Stimulated activated CD4-positive, alpha-beta T cell treated with anti-CD3 and anti-CD28 coated beads, Interleukin-15, amount 100 ng/mL, for 24 hours (primary cell): ENCODE measurements around the gene ALDH3B2.
"Not testable (repeated sequence)": the region's sequence is repeated elsewhere in the genome, so short reads cannot be mapped to it uniquely, and the experiment has no call there.

Experiments
- DNase-seq: peaks from one replicate; pipeline ENCODE4 v3.0.0-alpha.2; 2020

ALDH3B2 gene

DNA sequence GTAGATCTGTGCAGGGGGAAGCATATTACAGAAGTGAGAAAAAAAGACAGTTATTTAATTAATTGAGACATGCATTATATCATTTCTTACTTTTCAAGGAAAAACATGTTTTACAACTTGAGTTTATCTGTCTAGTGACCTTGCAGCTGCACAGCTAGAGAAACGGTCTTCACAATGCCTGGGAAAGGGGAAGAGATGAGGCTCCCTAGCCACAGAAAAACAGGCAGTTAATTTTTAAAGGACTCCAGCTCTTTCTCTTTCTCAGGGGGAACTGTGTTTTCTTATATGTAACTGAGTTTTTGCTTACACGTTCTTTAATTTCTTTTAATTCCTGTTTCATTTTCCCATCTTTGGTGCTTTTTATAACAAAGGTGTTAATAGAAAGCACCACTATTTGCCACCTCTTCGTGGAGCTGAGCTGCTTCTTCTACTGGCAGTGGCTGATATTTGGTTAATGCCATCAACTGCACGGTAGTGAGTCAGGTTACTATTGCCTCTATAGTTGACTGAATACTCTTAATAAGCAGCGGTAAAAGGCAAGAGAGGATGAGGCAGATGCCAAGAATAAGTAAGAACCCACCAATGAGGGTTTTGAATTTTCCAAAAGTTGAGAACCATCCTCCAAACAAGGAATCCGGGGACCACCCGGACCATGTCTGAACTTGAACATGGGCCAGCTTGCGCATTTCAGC is 11.4 kb upstream of the ALDH3B2 start:
- DNase-seq = not testable (repeated sequence)

DNA sequence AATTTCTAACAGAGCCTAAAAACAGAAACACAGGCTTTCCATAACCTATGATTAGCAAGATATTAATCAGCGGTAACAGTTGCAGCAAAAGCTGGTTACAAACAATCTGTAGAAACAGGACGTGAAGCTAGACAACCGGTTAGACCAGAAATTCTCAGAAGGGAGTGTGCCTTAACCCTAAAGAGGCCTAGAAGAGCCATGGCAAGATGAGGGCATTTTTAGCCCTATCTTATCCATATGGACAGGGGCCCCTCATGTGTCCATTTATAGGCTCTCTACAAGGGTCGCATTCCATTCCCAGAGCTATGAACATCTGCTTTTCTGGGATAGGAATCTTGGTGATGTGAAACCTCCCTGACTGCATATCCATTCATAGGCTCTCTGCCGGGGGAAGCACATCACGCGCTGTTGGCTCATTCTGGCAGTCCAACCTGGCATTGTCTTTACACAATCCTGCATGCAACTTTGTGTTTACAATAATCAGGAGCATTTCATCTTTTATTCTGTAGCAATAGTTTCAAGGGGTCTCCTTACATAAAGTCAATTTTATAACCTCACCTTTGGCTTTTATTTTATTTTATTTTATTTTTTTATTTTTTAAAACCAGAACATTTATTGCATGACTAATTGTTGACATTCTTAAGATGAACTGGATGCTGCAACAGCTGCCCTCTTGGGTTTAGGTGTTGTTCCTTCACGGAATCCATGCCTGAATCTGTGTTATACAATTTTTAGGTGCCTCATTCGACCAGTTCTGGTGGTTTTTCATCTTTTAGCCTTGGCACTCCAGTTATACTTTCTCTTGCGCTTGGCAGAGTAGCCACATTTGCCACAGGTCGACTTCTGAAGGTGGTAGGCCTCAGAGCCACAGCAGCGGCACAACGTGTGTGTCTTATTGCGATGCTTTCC is 8.0 kb upstream of the ALDH3B2 start:
- DNase-seq = not testable (repeated sequence)

DNA sequence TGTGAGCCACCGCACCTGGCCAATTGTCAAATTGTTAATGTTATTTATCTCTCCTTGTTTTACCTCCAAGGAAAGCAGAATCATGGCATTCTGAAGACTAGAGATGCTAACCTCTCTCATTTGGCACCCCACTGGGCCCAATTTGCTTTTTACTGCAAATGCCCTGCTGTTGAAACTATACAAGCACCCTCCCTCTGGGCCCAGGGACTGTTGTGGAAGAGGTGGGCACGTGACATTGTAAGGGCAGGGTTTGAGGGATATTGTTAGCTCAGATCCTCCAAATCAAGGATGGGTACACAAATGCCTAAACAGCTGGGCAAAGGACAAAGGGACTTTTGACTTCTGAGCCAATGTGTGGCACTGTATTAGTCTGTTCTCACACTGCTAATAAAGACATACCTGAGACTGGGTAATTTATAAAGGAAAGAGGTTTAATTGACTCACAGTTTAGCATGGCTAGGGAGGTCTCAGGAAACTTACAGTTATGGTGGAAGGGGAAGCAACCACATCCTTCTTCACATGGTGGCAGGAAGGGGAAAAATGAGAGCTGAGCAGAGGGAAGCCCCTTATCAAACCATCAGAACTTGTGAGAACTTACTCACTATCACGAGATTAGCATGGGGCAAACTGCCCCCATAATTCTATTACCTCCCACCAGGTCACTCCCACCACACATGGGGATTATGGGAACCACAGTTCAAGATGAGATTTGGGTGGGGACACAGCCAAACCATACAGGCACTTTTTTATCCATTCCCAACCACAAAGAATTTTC is 6.5 kb upstream of the ALDH3B2 start:
- DNase-seq = no peak

DNA sequence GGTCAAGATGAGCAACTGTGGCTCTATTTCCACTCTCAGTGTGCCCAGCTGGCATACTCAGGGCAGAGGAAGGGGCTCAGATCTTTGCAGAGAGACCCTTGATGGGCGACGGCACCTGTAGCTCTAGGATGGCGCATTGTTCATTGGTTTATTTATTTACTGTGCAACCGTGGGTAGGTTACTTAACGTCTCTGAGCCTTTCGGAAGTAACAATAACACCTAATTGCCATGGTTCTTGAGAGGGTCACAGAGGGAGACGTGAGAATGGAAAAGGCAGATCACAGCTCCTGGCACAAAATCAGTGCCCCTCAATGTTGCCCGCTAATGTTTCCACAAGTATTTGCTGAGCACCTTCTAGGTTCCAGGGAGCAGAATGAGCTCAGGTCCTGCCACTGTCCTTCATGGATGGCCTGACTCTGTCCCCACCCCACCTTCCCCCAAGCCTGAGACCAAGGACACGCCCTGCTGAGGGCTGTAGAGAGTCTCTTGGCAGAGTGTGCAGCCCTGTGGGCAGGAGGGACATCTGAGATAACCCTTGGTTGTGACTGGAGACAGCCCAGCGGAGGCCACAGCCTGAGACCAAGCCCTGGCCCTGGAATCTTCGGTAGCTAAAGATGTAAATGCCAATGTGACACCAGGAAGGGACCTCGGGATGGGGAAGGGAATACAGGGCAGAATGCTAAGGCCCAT is 780 bp upstream of the ALDH3B2 start:
- no peak for DNase-seq

DNA sequence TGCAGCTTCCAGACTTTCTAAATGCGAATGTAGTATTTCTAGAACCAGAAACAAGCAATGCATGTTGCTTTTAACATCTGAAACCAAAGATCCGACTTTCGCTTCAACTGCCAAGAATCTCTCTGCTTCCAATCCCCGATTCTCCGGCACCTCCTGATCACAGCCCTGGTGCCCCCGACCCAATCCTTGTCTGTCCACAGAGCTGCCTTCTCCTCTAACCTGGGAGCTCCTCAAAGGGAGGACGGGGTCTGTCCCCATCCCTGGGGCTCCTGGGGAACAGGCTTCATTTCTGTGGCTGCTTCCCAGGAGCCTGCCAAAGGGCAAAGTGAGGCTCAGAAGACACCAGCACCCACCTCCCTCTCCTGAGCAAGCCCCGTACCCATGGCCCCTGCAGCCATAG is 521 bp downstream of the ALDH3B2 start:
- no peak for DNase-seq

DNA sequence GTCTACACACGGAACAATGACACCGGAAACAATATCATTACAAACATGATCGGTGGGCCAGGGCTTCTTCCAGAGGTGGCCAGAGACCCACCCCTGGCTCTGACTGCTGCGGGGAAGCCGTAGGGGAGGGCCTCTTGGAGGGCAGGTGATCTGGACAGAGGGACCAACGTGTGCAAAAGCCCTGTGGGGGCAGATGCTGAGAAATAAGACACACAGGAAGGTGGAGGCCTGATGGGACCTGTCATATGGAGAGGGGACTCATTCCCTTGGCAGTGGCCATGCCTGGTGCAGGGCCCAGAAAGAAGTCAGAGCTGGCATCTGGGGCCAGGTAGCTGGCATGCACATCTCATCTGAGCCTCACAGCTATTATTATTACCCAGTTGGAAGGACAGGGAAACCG is 1.1 kb downstream of the ALDH3B2 start:
- no peak for DNase-seq

- no peak for DNase-seq
These were observed 3.3 kb downstream of the ALDH3B2 start for GRCh38 chr11:67671211-67671520.

- DNase-seq = no peak
These were observed 3.9 kb downstream of the ALDH3B2 start for GRCh38 chr11:67670316-67671210.

GRCh38 chr11:67668192-67668551 is 6.3 kb downstream of the ALDH3B2 start:
- DNase-seq = no peak

DNA sequence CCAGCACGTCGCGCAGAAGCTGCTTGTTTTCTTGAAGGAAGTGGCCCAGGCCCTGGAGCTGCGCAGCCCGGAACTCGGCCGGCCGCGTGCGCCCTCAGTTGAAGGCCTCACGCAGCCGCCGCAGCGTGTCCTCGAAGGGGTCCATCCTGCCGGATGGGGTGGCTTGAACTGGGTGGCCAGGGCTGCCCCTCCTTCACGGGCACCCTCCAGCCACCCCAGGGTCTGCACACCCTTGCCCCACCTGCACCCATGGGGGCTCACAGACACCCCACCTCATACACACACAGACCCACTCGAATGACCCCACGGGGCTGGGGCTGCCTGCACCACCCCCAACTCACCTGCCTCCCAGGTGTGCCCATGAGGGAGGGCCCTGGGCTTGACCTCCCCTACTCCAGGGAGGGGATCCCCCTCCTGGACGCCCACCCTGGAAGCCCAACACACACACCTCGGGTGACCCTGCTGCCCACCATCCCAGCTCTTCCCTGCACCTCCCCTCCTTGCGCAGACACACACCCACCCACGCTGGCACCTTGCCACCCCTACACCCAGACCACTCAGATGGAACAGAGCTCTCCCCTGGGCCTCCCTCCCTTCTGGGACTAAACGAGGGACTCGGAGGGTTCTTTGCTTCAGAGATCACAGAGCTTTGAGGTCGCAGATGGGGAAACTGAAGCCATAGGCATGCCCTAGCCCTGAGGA is 6.8 kb downstream of the ALDH3B2 start:
- DNase-seq = no peak

- DNase-seq = no peak
These were observed 7.5 kb downstream of the ALDH3B2 start for GRCh38 chr11:67666676-67667489.

DNA sequence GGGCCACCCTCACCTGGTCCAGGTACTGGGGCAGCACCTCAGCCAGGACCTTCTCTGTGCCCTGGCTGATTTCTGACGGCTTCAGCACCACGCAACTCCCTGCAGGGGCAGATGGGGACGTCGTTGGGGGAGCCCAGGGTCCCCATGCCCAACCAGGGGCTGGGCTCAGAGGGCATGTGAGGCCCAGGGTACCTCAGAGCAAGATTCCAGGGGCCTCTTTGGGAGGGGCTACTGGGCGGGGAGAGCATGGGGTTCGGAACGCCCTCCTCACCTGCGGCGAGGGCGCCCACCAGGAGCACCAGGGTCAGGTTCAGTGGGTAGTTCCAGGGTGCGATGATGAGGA is 8.1 kb downstream of the ALDH3B2 start:
- no peak for DNase-seq

DNA sequence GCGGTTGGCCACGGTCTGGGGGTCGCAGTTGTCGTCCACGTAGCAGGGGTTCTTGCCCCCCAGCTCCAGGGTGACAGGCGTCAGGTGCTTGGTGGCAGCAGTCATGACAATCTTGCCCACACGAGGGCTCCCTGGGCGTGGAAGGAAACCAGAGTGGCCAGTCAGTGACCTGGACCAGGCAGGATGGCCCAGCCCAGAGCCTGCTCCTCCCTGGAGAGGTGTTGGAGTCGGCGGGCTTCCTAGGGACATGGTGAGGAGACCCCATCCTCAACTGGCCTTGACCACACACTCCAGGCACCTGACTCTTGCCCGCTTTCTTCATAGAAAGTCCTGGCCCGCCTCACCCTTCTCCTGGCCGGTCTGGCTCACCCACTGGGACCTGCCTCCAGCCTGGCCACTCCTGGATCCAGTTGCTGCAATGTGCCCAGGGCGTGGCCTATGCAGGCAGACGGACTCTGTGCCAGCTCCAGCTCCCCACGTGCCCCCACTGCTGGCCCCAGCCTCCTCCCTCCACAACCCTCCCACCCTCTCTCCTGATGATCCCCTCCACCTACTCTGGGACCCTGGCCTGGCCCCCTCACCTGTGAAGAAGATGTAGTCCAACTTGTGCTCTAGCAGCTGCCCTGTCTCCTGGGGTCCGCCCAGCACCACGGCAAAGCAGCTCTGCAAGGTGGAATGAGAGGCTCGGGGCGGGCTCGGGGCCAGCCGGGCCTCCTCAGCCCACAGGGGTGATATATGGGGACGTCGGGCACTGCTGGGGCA is 8.7 kb downstream of the ALDH3B2 start:
- DNase-seq = no peak

DNA sequence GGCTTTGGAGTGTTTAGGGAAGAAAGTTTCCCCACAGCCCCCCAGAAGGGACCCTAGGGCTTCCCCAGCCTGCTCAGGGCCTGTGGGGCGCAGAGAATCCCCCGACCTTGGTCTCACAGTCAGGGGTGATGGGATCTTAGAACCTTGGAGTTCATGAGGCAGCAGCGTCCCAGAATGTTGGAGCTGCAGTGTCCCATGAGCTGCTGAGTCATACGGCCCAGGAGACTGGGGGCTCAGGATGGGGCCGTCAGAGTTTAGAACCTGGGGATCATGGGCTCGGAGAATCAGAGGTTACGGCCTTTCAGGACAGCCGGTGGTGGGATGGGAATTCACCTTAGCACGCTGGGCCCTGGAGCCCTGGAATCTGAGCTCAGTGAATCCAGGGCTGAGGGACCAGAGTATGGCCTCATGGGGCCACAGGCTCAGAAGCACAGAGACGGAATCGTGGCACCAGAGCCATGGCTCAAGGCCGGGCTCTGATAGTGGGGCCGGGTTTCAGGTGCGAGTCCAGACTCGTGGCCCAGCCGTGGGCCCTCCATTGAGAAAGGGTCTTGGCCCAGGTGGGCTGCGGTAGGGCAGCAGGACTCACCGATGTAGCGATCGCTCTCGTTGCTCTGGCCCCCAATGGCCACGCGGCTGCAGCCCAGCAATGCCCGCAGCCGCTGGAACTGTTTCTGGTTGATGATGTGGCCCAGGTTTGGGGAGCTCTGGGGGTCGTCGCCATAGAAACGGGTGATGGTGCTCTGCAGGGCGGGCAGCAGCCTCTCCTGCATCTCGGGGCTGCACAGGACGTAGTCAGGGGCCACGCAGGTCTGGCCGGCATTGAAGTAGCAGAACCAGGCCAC is 9.5 kb downstream of the ALDH3B2 start:
- no peak for DNase-seq

- DNase-seq = no peak
These were observed 10.2 kb downstream of the ALDH3B2 start for GRCh38 chr11:67664213-67664585.

DNA sequence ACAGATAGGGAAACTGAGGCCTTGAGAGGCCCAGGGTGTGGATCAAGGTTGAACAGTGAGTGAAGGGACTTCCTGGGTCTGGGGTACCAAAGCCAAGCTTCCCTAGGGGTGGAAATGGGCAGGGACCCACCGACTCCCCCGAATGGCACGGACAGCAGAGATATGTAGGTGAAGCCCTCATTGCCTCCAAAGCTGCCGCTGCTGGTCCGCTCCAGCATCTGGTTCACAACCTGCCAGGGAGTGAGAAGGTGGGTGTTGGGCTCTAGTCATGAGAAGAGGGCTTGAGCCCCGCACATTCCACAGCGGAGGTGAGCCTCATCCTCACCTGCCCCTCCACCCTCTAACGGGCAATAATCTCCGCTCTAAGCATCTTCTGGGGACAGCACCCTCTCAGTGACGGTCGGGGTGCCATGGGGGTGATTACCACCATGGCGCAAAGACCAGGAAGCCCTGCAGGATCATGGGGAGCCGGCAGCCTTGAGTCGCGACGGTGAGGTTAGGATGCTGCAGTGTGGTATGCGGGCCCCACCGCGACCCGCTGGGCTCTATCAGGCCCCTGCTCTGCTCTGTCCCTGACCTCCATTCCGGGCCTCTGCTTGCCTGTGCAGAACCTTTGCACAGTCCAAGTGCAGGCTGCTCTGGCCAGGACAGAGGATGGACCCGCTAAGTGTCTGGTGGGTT is 10.8 kb downstream of the ALDH3B2 start:
- DNase-seq = no peak

DNA sequence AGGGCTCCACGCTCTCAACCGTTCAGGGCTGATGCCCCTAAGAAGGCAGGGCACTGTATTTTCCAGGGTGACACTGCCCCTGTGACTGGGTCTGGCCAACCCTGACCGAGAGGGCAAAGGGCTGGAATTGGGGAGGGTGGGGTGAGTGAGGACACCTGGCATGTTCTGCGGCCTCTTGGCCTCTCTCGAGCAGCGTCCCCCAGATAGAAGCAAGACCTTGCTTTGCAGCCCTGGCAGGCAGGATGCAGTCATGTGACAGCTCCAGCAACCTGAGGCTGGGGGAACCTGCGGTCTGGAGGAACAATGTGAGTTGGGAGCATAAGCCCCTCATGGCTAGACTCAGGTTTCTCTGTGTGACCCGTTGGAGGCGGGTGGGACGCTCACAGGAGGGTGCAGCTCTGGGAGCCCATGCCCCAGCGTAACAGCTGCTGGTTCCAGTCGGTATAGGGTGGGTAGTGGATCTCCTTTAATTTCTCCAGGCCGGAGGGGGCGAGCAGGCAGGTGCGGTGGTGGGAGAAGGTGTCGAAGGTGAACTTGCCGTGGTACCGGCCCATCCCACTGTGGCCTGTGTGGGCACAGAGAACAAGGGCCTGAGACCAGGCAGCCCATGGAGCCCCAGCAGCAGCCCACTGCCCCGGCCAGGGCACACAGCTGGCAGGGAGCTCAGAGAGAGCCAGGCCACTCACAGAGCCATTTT is 11.4 kb downstream of the ALDH3B2 start:
- DNase-seq = no peak
